GM19395 (cell line): ENCODE measurements around the gene SLC6A6.

Experiments used
- ATAC-seq: cut with Tn5 transposase; IDR thresholded peaks from one replicate; pipeline ENCODE4 v1.9.1; 2021; ENCODE audit warnings: mild to moderate bottlenecking, moderate library complexity; ENCODE audit not compliant: unreplicated experiment

SLC6A6 gene

DNA sequence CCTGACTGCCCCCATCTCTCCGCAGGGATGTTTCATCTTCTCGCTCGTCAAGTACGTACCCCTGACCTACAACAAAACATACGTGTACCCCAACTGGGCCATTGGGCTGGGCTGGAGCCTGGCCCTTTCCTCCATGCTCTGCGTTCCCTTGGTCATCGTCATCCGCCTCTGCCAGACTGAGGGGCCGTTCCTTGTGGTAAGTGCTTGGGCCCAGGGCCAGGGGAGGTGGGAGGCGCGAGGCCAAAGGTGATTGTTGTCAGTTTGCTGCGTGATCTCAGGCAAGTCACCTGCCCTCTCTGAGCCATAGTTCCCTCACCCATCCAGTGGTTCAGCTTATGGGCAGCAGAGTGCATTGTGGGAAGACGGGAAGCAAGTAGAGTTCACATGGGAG is 79.2 kb downstream of the SLC6A6 start:
- no peak for ATAC-seq

DNA sequence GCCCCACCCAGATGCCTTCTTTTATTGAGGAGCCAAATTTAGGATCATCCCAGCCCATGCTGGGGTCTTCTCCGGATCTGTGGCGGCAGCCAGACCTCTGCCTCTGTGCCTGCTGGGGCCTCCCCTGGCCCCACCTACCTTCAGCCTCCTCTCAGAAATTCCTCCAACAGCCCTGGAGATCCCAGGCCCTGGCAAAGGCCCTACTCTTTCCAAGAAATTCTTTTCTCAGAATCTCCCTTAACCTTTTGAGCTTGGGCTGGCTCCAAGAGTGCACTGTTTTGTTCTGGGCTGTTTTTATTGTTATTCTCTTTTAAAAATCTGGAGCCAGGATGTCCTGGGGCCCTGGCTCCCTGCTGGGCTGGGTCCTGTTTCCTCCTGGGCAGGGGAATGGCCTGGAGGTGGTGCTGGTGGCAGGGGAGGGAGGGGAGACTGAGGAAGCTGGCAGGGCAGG is 79.9 kb downstream of the SLC6A6 start:
- no peak for ATAC-seq

DNA sequence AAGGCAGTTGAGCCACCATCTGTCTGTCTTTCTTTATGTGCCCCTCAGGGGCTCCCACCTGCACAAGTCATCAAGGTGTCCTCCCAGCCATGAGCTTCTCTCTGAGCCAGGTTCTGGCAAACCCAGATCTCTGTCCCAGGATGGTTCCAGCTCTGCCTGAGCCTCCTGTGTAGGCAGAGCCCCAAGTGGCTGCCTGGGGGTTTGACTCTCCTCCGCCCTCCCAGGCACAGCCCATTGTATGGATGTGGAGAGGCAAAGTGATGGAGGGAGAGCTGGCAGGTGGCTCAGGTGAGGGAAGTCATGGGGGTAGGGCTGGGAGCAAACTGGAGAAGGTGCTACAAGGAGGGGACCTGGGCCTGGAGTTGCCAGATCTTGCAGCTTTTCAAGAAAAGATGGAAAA is 80.9 kb downstream of the SLC6A6 start:
- ATAC-seq = no peak

DNA sequence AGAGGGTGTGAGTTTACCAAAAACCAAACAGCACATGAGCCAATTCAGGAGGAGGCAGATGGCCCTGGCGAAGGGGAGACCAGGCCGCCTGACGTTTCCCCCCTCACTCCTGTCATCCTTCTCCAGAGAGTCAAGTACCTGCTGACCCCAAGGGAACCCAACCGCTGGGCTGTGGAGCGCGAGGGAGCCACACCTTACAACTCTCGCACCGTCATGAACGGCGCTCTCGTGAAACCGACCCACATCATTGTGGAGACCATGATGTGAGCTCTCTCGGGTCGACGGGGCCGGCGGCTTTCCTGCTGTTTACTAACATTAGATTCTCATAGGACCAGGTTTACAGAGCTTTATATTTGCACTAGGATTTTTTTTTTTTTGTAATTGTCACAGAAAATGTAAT is 82.3 kb downstream of the SLC6A6 start:
- ATAC-seq = no peak

DNA sequence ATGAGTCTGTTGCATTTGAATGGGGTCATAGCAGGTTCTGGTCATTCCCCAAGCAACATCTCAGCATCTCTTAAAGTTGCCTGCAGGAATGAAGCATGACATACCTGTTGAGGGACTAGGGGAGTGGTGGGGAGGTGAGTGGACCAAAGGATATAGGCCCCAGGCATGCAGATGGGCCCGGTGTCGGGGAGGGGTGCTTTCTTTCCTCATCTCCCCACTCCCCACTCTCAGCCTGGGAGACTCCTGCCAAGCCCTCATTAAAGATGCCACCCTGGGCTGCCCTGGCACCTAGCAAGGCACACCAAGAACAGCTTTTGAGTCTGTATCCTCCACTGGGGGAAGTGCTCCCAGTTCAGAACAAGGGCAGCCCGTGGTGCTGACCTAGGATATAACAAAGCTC is 83.6 kb downstream of the SLC6A6 start:
- ATAC-seq = no peak

DNA sequence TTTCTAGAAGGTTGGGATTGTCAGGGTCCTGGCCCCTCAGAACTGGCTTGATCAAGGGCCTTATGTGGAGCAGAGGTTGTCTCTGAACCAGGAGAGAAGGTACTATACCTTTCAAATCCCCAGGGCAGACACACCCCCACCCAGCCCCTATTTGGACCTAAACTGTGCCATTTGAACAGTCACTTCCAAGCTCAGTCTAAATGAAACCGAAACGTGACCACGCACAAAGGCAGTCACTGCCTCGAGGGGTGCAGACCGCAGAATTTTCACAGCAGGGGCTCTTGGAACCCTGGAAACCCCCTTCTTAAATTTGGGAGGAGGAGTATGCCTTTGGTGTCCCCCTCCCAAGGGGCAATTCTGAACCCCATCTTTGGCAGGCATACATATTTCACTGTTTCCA is 84.1 kb downstream of the SLC6A6 start:
- ATAC-seq = no peak

DNA sequence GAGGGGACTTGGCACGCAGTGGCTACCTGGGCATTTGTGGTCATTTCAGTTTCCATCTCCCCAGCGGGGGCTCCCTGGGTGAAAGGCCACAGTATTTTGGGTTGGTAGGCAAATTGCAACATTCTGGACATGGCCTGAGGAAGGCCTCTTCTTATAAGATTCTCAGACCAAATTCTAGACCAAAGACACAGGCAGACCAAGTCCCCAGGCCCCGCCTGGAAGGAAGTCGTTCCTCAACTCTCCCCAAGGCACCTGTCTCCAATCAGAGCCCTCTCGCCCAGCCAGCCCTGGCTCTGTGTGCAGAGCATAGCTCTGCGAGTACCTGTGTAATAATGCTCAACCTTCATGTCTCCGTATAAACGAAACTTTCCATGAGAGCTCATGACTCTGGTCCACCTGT is 84.7 kb downstream of the SLC6A6 start:
- no peak for ATAC-seq

DNA sequence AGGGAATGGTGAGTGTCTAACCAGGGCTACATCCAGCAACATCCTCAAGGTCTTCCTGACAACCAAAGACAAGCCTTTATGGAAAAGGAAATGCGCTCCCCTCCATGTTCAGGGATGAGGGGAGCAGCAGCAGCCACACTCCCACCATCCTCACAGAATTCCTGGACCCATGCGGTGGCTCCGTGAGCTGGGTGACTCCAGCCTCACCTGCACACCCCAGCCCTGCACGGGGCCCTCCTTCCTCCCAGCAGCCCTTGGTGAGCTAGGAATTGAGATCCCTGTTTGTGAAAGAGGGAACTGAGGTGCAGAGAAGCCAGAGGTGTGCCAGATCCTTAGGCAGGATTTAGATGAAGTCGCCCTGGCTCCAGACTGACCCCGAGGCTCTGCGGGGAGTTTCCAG is 85.4 kb downstream of the SLC6A6 start:
- no peak for ATAC-seq

DNA sequence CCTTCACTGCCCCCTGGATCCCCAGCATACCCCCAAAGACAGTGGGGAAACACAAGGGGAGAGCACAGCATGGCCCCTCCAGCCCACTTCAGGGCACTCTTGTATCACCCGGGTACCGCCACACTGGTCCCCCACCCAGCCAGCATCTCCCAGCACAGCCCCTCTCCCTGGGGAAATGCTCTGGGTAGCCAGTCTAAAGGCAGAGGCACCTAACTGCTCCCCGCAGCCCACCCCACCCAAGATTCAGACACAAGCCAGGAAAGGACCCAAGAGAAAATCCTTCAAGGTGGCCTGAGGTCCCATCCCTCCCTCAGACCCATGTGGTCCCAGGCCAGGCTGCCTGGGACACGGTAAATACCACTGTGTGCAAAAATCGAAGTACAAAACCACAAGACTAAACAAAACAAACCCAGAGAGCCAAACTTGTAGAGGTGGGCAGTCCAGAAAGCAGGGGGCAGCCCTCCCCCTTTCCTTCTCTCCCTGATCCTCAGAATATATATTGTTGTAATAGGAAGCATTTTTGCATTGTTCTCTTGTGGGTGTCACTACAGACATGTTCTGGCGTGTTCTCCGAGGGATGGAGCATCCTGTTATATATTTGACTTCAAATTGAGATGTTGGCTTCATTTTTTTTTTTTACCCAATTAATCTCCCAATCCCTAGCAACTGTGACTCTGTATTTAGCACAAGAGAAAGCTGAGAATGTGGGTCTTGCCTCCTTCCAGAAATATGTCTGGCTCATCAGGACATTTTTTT is 86.1 kb downstream of the SLC6A6 start:
- ATAC-seq = no peak

DNA sequence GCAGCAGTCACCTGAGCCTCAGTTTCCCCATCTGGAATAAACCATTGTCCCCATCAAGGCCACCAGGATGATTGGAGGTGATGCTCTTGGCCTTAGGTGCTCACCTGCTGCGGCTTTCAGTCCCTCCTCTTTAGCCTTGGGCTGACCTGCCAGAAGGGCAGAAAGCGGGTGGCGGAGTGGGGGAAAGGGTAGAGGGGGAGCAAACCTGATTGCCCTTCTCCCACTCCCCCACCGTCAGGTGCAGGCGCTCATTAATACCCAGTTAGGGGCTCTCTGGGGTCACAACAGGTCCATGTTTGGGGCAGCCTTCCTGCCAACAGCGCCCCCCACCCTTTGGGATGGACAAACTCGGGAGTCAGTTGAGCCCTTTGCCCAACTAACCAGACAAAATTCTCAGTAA is 87.2 kb downstream of the SLC6A6 start:
- no peak for ATAC-seq

DNA sequence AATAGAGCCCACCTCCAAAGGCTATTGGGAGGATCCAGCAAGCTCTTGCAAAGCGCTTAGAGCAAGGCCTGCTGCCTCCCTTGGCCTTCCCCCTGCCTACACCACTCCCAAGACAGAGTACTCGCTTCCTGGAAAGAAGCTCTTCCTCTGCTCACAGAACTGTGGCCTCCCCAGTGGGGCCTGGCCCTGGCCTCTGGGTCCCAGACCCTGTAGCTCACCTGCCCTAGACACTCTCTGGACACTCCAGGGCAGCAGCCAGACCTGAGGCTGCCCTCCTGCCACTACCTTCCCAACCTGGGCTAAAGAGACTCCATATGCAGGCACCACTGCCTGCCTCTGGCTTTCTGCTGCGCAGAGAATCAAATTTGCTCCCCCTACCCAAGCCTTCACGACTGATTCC is 87.8 kb downstream of the SLC6A6 start:
- ATAC-seq = no peak

DNA sequence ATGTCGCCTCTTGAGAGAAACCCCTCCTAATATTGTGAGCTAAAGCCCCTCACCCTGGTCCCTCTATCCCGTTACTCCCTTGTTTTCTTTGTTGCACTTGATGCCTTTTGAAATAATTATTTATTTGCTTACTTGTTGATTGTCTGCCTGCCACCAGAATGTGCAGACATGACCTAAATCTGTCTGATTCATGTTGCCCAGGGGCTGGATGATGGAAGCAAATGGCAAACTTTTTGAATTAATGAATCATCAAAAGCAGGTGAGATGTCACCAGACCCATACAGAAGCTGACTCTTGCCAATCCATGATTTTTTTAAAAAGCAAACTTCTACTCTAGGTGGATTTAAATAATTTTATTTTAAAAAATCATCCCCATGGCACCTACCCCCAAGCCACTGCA is 88.4 kb downstream of the SLC6A6 start:
- no peak for ATAC-seq

DNA sequence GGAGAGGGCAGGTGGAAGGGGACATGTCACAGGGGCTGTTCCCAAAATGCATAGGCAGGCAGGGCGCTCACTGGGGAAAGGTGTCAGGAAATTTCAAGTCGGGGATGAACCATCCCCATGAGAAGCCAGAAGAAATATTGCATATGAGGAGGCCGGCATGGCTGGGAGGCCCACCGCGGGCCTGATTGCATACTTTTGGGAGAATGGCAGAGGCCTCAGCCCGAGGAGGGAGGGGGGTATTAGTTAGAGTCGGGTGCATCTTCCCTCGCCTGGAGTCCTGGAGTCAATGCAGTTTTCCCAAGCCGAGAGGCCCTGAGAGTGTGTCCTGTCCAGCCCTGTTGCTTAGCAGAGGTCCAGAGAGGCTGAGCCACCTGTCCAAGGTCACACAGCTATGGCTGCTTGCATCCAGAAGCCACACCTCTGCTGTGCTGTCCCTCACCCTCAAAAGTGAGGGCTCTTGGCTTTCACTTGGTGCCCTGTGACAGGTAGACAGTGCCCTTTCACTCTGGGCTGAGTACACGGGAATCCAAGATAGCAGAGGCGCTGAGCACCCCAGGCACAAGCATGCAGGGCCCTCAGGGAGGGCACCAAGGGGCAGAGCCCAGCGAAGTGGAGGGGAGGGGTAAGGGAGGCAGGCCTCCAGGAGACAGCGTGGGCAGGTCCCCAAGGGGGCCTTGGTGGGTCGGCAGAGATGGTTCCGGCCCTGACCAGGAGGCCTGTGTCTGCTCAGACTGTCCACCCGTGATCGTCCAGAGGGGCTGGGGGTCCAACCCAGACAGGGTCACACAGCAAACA is 89.2 kb downstream of the SLC6A6 start:
- no peak for ATAC-seq

DNA sequence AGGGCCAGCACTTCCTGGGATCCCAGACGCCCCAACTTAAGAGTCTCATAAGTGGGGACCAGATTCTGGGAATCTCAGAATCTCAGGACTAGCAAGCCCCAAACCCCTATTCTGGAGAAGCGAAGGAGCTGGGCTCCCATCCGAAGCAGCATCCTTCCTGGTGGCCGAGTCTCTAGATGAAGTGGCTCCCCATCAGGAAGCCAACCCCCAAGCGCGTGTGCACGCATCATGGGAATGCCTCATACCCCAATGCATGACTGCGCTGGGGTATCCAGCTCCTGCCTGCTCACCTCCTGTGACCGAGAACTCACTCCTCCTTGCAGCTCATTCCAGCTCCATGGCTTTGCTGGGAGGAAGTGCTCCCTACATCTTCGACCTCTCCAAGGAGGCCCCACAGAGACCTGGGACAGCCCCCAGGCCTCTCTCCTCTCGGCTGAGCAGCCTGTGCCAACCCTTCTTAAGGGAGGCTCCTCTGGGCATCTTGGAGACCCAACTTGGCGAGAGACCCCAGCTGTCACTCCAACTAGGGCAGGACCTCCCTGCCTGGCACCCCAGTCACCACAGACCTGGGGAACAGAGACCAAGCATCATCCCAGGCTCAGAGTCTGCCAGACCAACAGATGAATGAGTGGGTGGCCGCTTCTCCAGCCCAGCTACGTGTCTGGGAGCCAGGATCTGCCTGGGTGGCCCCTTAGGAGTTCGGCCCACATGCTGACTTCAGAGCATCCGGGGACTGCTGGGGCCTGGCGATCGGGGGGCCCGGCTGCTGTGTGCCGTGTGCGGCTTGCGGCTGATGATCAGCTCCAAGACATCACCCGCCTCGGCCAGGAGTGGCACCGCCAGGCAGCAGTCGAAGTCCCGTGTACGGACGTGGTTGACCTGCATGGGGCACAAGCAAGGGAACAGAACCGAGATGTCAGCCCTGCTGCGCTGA is 90.8 kb downstream of the SLC6A6 start:
- ATAC-seq = no peak

DNA sequence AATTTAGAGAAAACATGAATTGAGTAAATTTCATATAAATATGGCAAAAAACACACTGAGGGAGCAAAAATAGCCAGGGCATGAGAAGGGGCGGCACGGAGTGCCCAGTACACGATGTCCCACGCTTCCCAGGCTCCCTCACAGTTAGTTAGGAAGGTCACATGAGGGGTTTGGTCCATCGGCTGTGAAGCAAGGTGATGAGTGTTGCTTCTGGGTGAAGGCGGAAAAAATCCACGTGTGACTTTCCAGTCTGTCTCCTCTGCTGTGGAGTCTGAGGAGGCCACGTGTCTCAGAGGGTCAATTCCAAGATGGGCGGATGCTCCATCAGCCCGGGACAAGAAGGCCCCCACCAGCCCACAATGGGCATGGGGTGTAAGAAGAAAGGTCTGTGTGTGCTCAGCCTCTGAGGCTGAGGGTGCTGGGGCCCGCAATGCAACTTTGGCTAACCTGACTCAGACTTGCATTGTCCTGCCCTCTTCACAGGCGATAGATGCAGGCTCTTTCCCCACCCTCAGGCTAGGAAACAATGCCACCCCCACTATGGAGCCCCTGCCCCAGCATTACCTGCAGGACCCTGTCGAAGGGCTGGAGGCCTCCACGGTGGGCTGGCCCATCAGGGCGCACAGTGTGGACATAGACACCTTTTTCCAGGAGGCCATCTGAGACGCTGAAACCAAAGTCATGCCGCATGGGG is 92.0 kb downstream of the SLC6A6 start:
- ATAC-seq = no peak

DNA sequence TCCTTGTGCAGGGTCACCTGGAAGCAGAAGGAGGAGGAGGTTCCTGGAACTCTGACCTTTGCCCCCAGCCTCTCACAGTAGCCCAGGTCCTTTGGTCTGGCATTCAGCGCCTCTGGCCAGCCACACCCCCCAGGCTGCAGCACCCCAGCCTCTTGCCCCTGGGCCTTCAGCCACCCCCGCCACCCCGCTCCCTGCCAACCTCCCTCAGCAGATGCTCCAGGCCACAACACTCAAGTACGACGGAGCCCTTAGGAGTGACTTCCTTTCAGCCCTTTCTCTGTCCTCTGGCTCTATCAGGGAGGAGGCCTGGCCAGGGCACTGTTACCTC is 92.5 kb downstream of the SLC6A6 start:
- ATAC-seq = no peak

DNA sequence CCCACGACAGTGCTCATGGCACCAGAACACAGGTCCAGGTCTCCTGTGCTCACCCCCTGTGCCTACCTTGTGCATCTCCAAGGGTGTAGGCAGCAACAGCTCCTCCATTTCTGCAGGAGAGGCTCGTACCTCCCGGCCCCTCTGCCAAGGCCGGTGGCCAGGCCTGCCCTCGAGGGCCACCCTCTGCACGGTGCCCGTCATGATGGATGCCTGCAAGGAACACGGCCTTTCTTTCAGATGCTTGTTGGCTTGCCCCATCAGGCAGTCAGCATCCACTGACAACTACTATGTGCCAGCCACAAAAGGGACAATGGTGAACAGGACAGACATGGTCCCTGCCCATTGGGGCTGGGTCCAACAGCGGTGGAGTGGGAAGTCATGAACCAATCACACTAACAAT is 93.9 kb downstream of the SLC6A6 start:
- no peak for ATAC-seq

DNA sequence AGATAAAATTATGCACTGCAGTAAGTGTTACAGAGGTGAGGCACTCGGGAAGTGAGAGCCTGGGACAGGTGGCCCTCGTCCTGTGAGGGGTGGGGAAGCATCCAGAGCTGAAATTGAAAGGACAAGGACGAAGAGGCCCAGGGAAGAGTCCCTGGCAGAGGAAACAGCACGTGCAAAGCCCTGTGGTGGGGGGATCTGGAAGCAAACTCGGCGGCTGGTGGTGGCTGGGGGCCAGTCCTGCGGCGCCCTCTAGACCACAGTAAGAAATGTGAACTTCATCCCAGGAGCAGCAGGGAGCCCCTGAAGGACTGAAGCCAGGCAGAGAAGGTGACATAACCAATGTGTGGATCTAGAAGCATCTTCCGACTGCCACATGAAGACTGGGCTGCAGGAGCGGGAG is 94.9 kb downstream of the SLC6A6 start:
- no peak for ATAC-seq

DNA sequence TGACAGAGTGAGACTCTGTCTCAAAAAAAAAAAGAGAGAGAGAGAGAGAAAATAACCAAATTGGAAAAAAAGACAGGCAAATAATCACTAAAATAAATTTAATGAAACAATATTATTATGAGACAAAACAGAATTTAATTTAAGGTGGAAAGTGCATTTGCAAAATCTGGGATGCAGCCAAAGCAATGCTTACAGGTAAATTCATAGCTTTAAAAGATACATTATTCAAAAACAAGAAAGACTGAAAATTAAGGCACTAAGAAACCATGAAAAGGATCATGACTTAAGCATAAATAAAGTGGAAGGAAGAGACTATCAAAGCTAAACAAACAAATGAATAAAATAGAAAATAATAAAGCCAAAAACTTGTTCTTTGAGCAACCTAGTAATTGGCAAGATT is 100.1 kb downstream of the SLC6A6 start:
- ATAC-seq = no peak

DNA sequence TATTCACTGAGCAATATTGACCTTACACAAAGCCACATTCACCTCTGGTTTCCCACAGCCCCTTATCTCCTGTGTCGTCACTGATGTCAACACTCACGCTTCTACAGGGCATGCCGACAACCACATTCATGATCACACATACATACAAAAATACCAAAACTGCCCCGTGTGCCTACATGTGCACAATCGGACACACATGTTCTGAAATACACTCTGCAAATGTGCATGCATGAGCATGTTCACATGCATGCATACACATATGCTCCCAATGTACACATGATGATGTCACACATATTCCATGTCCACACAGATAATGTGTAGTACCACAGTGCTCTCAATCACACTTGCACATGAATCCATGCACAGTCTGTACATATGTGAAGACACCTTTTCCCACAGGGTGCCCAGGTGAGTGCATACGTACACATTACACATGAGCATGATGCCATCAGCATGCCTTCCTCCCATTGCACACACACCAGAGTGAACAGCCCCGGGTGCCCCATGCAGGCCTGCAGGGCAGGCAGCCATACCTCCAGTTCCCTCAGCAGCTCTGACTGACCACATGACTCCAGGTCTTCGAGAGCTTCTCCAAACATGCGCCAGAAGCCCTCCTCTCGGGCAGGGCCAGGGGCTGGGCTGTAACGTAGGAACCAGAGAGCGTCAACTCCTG is 100.8 kb downstream of the SLC6A6 start:
- ATAC-seq = no peak
